ENCODE measurements around the gene ERCC2.

DNA sequence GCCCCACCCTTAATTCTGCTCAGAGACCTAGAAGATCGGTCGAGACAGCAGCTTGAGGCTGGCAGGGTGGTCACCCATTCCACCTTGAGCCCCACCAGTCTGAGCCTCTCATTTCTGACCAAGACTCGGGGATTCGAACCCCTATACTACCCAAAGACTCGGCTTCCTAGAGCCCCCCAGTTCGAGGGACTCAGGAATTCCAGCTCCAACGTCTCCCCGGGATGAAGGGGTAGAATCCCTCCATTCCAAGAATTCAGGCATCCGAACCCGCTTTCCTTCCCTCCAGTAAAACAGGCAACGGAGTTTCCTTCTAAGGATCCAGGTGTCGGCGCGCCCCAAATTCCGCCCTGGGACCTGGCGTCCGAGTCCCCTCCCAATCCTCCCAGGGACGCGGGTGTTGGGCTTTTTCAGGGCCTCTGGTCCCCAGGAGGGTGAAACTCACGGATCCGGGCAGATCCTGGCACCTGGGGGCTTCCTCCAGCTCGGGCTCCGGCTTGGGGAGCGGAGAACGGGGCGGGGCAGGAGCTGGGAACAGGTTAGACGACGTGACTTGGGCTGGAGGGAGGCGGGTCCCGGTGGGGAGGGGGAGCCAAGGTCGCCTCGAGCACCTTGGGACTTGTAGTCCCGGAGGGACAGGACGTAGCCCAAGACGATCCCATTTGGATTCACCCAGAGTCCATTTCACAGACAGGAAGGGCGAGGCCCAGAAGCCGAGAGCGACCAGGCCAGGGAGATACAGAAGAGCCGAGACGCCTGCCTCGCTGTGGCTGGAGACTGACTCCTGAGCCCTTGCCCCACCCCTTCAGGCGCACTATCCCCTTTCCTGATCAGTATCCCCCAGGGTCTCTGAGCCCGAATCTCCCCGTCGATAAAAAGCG, 34.4 kb upstream of the ERCC2 start, which contains the start of gene PPP1R13L:
- TF ChIP-seq, protein P1, sequence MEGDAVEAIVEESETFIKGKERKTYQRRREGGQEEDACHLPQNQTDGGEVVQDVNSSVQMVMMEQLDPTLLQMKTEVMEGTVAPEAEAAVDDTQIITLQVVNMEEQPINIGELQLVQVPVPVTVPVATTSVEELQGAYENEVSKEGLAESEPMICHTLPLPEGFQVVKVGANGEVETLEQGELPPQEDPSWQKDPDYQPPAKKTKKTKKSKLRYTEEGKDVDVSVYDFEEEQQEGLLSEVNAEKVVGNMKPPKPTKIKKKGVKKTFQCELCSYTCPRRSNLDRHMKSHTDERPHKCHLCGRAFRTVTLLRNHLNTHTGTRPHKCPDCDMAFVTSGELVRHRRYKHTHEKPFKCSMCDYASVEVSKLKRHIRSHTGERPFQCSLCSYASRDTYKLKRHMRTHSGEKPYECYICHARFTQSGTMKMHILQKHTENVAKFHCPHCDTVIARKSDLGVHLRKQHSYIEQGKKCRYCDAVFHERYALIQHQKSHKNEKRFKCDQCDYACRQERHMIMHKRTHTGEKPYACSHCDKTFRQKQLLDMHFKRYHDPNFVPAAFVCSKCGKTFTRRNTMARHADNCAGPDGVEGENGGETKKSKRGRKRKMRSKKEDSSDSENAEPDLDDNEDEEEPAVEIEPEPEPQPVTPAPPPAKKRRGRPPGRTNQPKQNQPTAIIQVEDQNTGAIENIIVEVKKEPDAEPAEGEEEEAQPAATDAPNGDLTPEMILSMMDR (IDR thresholded peaks at IDR 0.05; ENCODE audit: low read depth, low read length, missing input control), result no peak
- TF ChIP-seq YY1 (IDR thresholded peaks at IDR 0.05) (no peak), JUND (IDR thresholded peaks at IDR 0.05) (no peak), RAD21 (IDR thresholded peaks at IDR 0.05) (no peak)
- TF ChIP-seq, protein P2, sequence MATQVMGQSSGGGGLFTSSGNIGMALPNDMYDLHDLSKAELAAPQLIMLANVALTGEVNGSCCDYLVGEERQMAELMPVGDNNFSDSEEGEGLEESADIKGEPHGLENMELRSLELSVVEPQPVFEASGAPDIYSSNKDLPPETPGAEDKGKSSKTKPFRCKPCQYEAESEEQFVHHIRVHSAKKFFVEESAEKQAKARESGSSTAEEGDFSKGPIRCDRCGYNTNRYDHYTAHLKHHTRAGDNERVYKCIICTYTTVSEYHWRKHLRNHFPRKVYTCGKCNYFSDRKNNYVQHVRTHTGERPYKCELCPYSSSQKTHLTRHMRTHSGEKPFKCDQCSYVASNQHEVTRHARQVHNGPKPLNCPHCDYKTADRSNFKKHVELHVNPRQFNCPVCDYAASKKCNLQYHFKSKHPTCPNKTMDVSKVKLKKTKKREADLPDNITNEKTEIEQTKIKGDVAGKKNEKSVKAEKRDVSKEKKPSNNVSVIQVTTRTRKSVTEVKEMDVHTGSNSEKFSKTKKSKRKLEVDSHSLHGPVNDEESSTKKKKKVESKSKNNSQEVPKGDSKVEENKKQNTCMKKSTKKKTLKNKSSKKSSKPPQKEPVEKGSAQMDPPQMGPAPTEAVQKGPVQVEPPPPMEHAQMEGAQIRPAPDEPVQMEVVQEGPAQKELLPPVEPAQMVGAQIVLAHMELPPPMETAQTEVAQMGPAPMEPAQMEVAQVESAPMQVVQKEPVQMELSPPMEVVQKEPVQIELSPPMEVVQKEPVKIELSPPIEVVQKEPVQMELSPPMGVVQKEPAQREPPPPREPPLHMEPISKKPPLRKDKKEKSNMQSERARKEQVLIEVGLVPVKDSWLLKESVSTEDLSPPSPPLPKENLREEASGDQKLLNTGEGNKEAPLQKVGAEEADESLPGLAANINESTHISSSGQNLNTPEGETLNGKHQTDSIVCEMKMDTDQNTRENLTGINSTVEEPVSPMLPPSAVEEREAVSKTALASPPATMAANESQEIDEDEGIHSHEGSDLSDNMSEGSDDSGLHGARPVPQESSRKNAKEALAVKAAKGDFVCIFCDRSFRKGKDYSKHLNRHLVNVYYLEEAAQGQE (IDR thresholded peaks at IDR 0.05), result no peak

Measured in liver (tissue), 3 donors.